OCI-LY7 (cell line): Measurements from ENCODE around the gene PLPP4. TPM values are rescaled to one million over a fixed set of nuclear protein-coding genes. Genes with fewer than 3 reads are reported as not detected.

Experiments used
- BruUV-seq: library from RNA; stranded (reverse); fragments of 400-500 nt; replicated peaks from 2 replicates; lab custom pipeline; 2021; lab: Mats Ljungman, UMichigan
- CTCF ChIA-PET: fragments of 300-600 bp; sonication (Branson Sonifier 250); formaldehyde crosslinking; loops from one replicate; lab custom pipeline; 2022; ENCODE audit warnings: antibody characterized with exemption; ENCODE audit not compliant: unreplicated experiment; lab: Charles Lee
- POLR2A ChIA-PET: fragments of 300-600 bp; sonication (Branson Sonifier 250); formaldehyde crosslinking; loops from one replicate; lab custom pipeline; 2022; ENCODE audit warnings: antibody characterized with exemption; lab: Charles Lee
- DNase-seq: peaks from one replicate; pipeline ENCODE4 v3.0.0-alpha.2; 2015; ENCODE audit warnings: low spot score
- H2AFZ ChIP-seq: fragments of 200-600 bp; sonication (generic), shearing (Covaris generic); 2 replicates; pipeline ENCODE4 v1.6.1; 2014; ENCODE audit warnings: mild to moderate bottlenecking, antibody characterized with exemption, low read length, moderate library complexity
- H3K27ac ChIP-seq: fragments of 200-600 bp; sonication (generic); 2 replicates; pipeline ENCODE4 v1.5.1; 2014; ENCODE audit warnings: mixed run types, low read depth, mild to moderate bottlenecking, moderate library complexity, low read length, inconsistent platforms; ENCODE audit not compliant: poor library complexity, severe bottlenecking
- H3K36me3 ChIP-seq: fragments of 200-600 bp; sonication (generic); 2 replicates; pipeline ENCODE4 v1.6.1; 2014; ENCODE audit warnings: mild to moderate bottlenecking, antibody characterized with exemption, low read length, moderate library complexity, mixed read lengths; ENCODE audit not compliant: insufficient read depth
- H3K4me1 ChIP-seq: fragments of 200-600 bp; sonication (generic); 2 replicates; pipeline ENCODE4 v1.5.1; 2014; ENCODE audit warnings: mild to moderate bottlenecking, low read length; ENCODE audit not compliant: insufficient read depth, poor library complexity, severe bottlenecking
- H3K4me2 ChIP-seq: fragments of 200-600 bp; sonication (generic); 2 replicates; pipeline ENCODE4 v1.6.1; 2014; ENCODE audit warnings: mild to moderate bottlenecking, low read length
- H3K4me3 ChIP-seq: fragments of 200-600 bp; sonication (generic); 2 replicates; pipeline ENCODE4 v1.5.1; 2014; ENCODE audit warnings: mild to moderate bottlenecking, low read depth, low read length; ENCODE audit not compliant: poor library complexity, severe bottlenecking
- H3K79me2 ChIP-seq: fragments of 200-600 bp; sonication (generic); 2 replicates; pipeline ENCODE4 v1.6.1; 2016; ENCODE audit warnings: low read depth, mild to moderate bottlenecking, low read length, moderate library complexity, mixed read lengths; ENCODE audit not compliant: insufficient read depth
- H3K9me2 ChIP-seq: fragments of 200-600 bp; sonication (generic); 2 replicates; pipeline ENCODE4 v1.6.1; 2016; ENCODE audit warnings: mild to moderate bottlenecking, low read length, mixed read lengths; ENCODE audit not compliant: insufficient read depth
- H3K9me3 ChIP-seq: fragments of 200-600 bp; sonication (generic); 2 replicates; pipeline ENCODE4 v1.6.1; 2014; ENCODE audit warnings: mild to moderate bottlenecking, mixed run types, low read length, mixed read lengths
- H4K20me1 ChIP-seq: fragments of 200-600 bp; sonication (generic); 2 replicates; pipeline ENCODE4 v1.6.1; 2014; ENCODE audit warnings: mild to moderate bottlenecking, antibody characterized with exemption, low read length, moderate library complexity, mixed read lengths; ENCODE audit not compliant: insufficient read depth
- CTCF ChIP-seq: fragments of 200-600 bp; sonication (generic); conservative IDR thresholded peaks from 2 replicates; pipeline ENCODE4 v1.5.1; 2014; ENCODE audit warnings: mild to moderate bottlenecking, antibody characterized with exemption, low read length, moderate library complexity, mixed read lengths
- EZH2phosphoT487 ChIP-seq: fragments of 200-600 bp; sonication (generic); IDR thresholded peaks from 2 replicates; pipeline ENCODE4 v1.6.1; 2018; ENCODE audit warnings: low read depth, borderline replicate concordance, mild to moderate bottlenecking, mixed run types, antibody characterized with exemption, low read length, moderate library complexity, mixed read lengths
- intact Hi-C: fragments of 100-400 bp; cut with micrococcal nuclease; formaldehyde crosslinking; loops from one replicate; pipeline ENCODE4 v1.10.0; 2022; ENCODE audit not compliant: unreplicated experiment
- total RNA-seq, 2 experiments: library from RNA; depleted of rRNA in 1 of 2; stranded (reverse); fragments of >200 nt in 1 of 2; shearing (Covaris generic) in 1 of 2; gene quantifications; 2 replicates each; pipeline ENCODE4 v1.2.3, GENCODE V29; 2014 to 2022

The PLPP4 gene
- total RNA-seq, 2 experiments from 2014 or later: not detected

GRCh38 chr10:120453319-120453718 is 3.7 kb upstream of the PLPP4 start:
- H3K4me3 ChIP-seq: no peak overlapping the region
- H3K79me2 ChIP-seq: no peaks in the 10 kb centered on the region
- no peaks in the 10 kb centered on the region for H3K9me2 ChIP-seq
- DNase-seq: no peak
- no peaks in the 10 kb centered on the region for H4K20me1 ChIP-seq
- H3K4me2 ChIP-seq: no peak overlapping the region
- H2AFZ ChIP-seq: no peak overlapping the region
- H3K36me3 ChIP-seq: no peaks in the 10 kb centered on the region
- no peaks in the 10 kb centered on the region for H3K4me1 ChIP-seq
- intact Hi-C loops: no loop called here
- no TSS peak for BruUV-seq
- H3K27ac ChIP-seq: no peak overlapping the region
- no peak for TF ChIP-seq CTCF
- no peak for TF ChIP-seq EZH2phosphoT487
- ChIA-PET CTCF (no interaction called here), POLR2A (no interaction called here)
- H3K9me3 ChIP-seq: no peaks in the 10 kb centered on the region

- H3K4me3 ChIP-seq: no peak overlapping the region
- POLR2A ChIA-PET: no interaction called here
- H2AFZ ChIP-seq: no peak overlapping the region
- H3K9me3 ChIP-seq: no peaks in the 10 kb centered on the region
- H3K4me2 ChIP-seq: no peak overlapping the region
- intact Hi-C loops: no loop called here
- H4K20me1 ChIP-seq: no peaks in the 10 kb centered on the region
- CTCF ChIA-PET: no interaction called here
- BruUV-seq: no TSS peak
- H3K27ac ChIP-seq: no peak overlapping the region
- no peaks in the 10 kb centered on the region for H3K36me3 ChIP-seq
- H3K9me2 ChIP-seq: no peaks in the 10 kb centered on the region
- no peak for TF ChIP-seq EZH2phosphoT487
- no peak for TF ChIP-seq CTCF
- no peaks in the 10 kb centered on the region for H3K79me2 ChIP-seq
- H3K4me1 ChIP-seq: no peaks in the 10 kb centered on the region
- no peak for DNase-seq
Observed at GRCh38 chr10:120453886-120454285, 3.1 kb upstream of the PLPP4 start.

GRCh38 chr10:120455004-120455403 is 2.0 kb upstream of the PLPP4 start:
- intact Hi-C loops: no loop called here
- ChIA-PET CTCF (no interaction called here), POLR2A (no interaction called here)
- no peak for DNase-seq
- H3K36me3 ChIP-seq: no peaks in the 10 kb centered on the region
- no peaks in the 10 kb centered on the region for H3K4me1 ChIP-seq
- H3K27ac ChIP-seq: no peak overlapping the region
- no peak for TF ChIP-seq EZH2phosphoT487
- no peak for TF ChIP-seq CTCF
- no peaks in the 10 kb centered on the region for H4K20me1 ChIP-seq
- BruUV-seq: no TSS peak
- H2AFZ ChIP-seq: no peak overlapping the region
- no peak overlapping the region for H3K4me3 ChIP-seq
- no peaks in the 10 kb centered on the region for H3K9me2 ChIP-seq
- H3K79me2 ChIP-seq: no peaks in the 10 kb centered on the region
- H3K4me2 ChIP-seq: no peak overlapping the region
- no peaks in the 10 kb centered on the region for H3K9me3 ChIP-seq
